M059J (cell line): ENCODE measurements around the gene STAT4. TPM values are rescaled to one million over a fixed set of nuclear protein-coding genes. Genes with fewer than 3 reads are reported as not detected.

ENCODE experiments used
- DNase-seq: peaks from one replicate; pipeline ENCODE4 v3.0.0-alpha.2; 2012; ENCODE audit warnings: low read depth
- total RNA-seq: library from RNA; depleted of rRNA; stranded (reverse); fragments of >200 nt; shearing (Covaris generic); gene quantifications from 2 replicates; pipeline ENCODE4 v1.2.3, GENCODE V29; 2014; rRNA removed

The STAT4 gene, protein sequence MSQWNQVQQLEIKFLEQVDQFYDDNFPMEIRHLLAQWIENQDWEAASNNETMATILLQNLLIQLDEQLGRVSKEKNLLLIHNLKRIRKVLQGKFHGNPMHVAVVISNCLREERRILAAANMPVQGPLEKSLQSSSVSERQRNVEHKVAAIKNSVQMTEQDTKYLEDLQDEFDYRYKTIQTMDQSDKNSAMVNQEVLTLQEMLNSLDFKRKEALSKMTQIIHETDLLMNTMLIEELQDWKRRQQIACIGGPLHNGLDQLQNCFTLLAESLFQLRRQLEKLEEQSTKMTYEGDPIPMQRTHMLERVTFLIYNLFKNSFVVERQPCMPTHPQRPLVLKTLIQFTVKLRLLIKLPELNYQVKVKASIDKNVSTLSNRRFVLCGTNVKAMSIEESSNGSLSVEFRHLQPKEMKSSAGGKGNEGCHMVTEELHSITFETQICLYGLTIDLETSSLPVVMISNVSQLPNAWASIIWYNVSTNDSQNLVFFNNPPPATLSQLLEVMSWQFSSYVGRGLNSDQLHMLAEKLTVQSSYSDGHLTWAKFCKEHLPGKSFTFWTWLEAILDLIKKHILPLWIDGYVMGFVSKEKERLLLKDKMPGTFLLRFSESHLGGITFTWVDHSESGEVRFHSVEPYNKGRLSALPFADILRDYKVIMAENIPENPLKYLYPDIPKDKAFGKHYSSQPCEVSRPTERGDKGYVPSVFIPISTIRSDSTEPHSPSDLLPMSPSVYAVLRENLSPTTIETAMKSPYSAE
- 0.22 and 0.37 TPM in 2 replicates for total RNA-seq

DNA sequence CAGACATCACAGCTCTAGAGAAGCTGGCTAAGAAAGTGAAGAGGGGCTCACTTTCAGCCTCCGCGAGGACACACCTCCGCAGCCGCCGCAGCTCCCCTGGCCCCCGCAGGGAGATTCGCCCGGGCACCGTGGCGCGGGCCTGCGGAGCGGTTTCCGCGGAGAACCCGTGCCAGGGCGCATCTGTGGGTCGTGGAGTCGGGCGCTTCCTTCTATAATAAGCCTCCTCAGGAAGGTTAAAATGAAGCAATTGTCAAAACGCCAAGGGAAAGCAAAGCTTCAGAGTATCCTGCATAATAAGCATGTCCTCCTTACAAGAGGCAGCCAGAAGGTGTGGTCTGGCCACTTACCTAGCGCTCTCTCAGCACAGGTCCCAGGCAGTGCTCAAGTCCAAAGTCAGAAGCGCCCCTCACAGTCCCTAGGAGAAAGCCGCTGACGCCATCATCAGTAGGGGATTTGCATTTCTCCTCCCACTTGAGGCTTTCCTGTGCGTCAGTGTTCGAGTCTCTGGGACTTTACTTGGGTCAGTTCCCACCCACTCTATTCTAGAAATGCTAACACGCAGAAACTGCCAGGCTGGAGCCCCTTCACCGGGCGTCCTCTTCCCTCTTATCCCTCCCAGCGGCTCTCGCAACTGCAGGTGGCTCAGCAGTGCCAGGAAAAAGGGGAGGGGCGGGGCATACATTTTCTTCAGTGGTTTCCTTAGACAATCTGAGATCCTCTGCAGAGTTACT is at the start of gene STAT4:
STAT4 (minus strand) TSS at position 395 of the 731 bp plus-strand sequence. CDS start 2,791 bp downstream, outside the sequence.
- DNase-seq = peak; percentile 48

DNA sequence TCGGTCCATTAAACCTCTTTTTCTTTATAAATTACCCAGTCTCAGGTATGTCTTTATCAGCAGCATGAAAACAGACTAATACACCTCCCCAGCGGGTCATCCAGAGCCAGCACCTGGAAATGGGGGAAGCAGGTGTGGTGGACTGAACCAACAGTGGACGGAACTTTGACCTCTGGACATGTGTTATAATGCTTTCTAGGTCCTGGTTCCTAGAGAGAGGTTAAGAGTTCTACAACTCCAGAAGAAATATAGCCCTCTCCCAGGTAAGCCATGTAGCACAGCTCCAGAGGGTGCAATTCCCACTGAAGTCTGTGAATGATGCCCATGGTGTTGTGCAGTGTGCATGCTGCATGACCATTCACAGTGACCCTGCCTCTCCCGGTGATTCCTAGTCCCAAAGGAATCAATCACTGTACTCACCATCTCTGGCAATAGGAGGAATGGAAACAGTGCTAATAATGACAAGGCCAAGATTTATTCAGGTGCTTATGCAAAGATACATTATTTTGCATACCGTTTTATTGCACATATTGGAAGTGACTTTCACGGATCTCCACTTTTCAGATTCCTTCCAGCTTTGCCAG is 49.2 kb upstream of the STAT4 start:
- DNase-seq = no peak

DNA sequence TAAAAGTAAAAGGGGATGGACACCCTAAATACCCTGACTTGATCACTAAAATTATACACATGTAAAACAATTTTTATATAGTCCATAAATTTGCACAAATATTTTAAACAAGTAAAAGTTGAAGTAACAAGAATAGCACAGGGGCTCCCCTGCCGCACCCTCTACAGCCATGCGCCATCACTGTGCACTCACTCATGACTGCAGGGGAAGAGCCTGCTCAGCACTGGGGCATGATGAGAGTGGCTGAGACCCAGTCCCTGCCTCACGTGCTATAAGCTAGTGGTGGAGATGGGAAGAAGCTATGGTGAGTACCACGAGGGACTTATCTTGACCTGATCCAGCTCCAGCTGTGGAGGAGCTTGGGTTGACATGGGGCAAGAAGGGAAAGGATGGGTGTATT is 47.5 kb upstream of the STAT4 start:
- no peak for DNase-seq

DNA sequence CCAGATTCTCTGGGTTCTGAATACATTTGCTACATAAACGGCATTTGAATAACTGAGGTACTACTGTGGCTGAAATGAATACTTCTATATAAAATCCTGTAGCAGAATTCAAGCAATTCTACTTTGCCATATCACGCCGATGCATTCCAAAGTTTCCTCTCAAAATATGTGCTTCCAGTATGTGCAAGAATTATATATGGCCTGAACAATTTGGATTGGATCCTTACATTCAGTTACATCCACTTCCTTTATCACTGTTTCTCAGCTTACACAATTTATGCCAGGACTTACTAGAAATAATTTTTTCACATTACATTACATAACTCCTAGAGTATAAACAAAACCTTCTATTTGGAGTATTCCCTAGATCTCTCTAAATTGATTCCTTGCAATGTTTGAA is 46.3 kb upstream of the STAT4 start:
- no peak for DNase-seq

DNA sequence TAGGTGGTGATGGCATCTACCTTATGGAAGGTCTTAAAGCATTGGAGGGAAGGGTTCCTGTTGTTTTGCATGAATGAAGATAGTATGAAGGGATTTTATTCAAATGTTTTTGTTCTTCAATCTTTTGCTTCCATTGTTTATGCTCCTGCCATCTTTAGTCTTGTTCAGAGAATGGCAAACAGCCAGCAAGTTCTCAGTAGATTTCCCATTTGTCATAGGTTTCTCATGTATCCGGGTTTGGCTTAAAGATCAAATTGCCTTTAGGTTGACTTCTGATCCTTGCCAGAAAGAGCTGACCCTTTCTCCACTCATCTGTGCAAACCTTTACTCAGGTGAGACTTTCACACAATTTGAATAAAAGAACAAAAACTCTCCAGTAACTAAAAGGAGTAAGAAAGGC is 44.2 kb upstream of the STAT4 start:
- no peak for DNase-seq

DNA sequence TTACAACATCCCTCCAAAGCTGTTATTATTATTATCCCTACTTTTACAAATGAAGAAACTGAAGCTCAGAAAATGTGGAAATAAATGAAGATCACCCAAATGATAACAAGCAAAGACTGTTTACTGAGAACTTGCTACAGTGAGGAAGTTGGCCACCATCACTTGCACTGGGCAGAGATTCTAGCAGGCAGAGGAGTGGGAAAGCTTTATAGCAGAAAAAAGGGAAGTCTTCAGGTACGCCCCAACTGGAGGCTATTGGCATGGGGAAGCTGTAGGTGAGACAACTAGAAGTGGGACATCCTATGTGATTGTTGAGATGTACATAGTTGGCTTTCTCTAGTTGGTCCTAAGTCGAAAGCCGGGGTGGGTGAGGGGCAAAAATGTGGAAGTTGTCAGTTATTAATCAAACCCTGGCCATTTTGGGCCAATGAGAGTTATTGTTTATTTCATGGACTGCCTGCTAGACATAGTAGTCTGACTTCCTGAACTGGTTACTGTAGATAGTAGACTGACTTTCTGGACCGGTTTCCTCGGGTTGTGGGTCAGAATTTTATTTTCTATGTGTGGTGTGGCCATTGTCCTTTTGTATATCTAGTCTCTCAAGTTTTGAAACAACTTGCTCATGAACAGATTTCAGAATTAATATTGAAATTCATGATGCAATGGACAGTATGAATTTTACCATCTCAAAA is 40.2 kb upstream of the STAT4 start:
- DNase-seq = no peak

DNA sequence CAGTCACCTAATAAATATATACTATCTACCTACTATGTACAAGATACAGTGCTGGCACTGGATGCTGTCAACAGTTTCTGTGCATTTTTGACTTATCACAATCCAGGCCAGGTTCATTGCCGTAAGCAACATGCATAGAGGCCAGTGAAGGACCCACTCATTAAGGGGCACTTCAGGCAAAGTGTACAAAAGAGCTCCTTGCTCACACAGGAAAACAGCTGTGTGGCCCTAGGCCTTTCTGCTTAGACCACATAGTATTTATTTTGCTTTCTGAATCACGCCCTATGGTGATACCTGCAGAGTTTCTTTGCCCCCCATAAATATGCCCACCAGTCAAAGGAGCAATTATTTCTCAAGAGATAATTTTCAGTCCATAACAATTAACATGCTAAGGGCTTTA is 39.6 kb upstream of the STAT4 start:
- no peak for DNase-seq

DNA sequence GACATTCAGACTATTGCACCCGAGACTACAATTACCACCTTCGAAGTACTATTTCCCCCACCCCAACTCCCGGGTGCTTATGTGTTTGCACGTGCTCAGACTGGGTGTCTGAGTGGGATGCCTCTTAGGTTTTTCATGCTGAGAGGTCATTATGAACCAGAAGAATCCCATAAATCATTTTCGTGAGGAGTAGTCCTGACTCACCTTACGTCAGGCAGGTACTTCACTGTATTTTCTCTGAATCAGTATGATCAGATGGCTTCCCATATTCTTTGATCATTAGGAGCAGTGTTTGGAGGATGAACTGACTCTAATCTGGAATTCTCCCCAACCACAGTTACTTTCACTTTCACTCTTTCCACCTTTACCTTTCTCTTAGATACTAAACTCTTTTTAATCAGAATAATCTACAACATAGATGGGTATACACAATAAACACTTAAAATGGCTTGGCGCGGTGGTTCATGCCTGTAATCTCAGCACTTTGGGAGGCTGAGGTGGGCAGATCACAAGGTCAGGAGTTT is 38.4 kb upstream of the STAT4 start:
- no peak for DNase-seq

DNA sequence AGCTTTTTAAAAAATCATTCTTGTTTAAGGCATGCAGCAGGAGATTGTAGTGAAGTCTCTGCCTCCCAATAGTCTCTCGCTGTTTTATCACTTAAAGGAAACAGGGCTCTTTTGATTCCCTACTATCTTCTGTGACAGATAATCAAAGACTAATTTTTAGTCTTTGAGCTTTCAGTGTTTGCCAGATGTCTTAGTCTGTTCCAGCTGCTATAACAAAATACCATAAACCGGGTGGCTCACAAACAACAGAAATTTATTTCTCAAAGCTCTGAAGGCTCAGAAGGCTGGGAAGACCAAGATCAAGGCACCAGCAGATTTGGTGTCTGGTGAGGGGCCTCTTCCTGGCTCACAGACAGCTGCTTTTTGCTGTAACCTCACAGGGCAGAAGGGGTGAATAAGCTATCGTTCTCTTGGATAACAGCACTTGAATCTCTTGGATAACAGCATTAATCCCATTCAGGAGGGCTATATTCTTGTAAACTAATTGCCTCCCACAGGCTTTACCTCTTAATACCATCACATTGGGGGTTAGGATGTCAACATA is 37.8 kb upstream of the STAT4 start:
- DNase-seq = no peak

DNA sequence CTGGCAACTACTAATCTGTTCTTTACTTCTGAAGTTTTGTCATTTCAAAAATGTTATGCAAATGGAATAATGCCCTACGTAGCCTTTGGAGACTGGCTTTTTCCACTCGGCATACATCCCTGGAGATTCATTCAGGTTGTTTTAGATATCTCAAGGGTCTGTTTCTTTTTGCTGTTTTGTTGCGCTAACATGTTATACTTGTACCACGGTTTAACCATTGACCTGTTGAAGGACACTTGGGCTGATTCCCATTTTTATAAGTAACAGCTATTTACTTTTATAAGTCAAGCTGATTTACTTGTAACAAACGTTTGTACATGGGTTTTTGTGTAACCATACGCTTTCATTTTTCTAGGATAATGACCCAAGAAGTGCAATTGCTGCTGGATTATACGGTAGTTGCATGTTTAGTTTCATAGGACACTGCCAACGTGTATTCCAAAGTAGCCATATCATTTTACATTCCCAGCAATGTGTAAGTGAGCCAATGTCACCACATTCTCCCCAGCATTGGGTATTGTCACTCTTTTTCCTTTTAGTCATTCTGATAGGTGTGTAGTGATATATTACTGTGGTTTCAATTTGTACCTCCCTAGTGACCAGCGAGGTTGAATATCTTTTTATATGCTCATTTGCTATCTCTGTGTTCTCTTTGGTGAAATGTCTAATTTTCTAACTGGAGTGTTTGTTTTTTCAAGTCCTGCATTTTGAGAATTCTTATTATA is 36.5 kb upstream of the STAT4 start:
- peak; percentile 31 for DNase-seq

DNA sequence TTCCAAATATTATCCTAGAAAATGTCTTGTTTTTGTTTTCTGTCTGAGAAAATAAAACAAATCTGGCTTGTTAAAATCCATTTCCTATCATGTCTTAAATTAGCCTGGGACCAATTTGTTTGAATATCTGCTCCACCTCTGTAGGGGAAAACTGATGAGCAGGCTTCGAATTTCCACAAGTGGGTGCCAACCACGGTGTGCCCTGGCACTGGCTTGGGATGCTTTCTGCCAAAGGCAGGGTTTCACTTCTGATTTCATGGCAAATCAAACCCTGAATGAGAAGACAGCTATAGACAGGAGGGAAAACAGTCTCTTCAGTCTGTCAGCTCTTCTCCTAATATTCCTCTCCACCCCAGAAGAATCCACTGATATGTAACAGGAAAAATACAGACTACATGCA is 33.7 kb upstream of the STAT4 start:
- no peak for DNase-seq

DNA sequence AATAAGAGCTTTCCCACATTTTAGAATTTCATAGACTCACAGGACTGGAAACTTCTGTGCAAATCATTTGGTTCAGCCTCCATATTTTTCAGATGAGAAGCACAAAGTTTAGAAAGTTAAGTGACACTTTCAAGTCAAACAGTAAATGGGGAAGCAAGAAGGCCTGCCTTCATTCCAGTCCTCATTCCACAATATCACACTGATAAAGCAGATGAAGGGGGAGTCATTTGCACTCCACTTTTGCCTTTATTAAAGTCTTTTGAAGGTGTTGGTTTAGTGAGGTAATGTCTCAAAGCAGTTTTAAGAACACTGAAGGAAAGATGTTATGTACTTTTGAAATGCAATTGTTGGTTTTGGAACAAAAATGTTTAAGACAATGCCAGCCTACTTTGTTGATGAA is 32.7 kb upstream of the STAT4 start:
- no peak for DNase-seq

DNA sequence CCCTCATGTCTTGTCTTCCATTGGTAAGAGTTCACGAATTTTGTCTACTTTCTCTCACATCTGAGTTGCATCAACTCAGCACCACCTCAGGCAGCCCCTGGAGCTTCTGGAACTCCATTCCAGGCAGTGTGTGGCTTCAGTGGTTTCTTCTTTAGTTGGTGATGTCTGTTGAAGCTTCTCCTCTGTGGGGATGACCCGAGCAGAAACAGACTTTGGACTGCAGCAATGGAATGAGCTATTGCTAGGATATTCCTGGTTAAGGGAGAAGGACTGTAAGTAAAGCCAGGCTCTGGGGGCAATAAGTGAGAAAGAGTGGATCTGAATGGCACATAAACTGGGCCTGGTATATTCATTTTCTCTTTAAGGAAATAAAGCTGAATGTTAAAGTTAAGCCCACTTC is 32.3 kb upstream of the STAT4 start:
- DNase-seq = no peak

DNA sequence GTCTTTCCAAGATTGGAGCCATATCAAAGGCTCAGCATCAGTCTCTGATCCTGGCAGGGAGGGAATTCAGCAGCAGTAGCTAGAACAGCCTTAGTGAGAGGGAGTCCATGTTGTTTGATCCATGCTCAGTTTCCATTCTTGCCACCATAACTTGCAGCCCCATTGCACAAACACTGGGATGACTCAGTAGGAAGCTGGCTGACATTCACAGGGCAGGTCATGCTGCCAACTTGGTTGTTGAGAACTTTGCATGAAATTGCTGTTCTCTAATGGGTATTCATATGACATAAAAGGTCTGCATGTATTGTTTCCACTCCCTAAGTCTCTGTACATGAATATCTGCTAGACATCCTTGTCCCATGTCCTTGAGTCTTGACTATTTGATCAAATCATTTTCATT is 29.9 kb upstream of the STAT4 start:
- peak; percentile 65 for DNase-seq

DNA sequence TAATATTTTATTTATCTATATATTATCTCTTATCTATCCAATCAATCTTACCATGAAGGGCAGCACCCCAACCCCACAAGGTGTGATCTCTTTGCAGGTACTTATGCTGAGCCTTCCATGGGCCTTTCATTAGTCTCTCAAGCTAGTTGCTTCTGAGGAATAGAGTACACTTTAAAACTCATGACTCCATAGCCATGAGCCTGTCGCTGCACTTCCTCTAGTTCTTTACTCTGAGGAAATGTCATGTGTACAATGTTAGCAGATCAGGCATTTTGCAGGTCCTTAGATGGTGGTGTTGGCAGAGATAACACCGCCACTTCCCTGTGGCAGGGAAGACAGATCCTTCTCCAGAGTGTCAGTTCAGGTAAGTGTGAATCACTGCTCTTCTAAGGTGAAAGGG is 29.5 kb upstream of the STAT4 start:
- no peak for DNase-seq

DNA sequence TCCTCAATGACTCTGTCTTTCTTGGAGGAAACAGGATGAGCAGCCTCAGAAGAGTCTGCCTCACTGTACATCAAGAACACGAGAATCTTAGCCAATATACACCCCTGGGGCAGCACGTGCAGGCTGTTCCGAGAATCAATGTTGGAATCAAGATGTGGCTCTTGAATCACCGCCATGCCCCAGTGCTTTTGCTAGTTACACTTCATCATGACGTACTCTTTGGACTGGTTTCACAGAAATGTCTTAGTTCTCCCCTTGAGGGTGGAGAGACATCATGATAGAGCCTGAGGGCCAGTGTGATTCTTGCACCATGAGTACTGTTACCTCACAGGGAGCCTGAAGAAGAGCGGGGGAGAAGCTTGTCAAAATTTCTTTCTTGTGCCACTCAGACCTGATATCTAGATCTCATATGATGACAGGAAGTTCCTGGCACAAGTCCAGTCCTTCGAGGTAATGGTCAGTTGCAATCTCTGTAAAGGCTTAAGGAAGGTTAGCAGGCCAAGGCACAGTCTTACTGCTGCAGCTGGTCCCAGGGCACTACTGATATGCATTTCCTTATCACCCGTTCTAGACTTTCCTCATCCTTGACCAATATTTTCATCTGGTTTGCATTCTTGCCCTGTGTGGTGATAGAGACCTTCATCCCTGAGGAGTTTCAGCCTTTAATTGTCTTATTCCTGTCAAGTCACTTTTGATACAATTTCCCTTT is 28.2 kb upstream of the STAT4 start:
- DNase-seq = peak; percentile 71

DNA sequence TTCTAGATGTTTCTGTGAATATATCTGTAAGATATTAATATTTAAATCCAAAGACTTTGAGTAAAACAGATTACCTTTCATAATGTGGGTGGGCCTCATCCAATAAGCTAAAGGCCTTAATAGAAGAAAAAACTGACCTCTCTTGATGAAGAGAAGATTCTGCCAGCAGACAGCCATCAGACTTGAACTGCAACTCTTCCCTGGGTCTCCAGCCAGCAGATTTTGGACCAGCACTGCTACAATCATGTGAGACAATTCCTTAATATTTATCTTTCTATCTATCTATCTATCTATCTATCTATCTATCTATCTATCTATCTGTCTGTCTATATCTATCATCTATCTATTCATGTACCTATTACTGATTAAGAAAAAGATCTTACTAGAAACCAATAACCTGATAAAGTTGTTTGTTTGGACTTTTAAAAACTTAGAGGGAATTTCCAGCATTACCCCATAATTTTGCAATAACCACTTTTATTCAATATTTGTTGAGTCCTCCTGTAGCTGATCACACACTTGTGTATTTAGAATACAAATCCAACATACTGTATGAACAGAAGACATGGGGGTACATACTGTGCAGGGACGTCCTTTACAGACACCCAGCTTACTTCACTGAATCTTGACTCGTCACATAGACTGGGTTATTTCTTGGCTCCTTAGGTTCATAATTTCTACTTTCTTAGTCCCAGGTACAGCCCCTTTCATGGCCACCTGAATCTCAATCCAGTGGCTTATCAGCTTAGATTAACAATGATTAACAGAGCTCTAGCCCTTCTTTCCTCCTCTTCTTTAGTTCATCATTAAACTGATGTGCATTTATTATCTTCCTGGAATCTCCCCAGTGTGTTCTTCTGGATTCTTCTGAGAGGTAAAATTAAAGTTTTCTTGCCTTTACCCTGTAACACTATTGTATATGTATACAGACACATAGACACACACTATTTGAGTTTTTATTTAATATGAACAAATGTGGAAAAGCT is 27.2 kb upstream of the STAT4 start:
- no peak for DNase-seq

DNA sequence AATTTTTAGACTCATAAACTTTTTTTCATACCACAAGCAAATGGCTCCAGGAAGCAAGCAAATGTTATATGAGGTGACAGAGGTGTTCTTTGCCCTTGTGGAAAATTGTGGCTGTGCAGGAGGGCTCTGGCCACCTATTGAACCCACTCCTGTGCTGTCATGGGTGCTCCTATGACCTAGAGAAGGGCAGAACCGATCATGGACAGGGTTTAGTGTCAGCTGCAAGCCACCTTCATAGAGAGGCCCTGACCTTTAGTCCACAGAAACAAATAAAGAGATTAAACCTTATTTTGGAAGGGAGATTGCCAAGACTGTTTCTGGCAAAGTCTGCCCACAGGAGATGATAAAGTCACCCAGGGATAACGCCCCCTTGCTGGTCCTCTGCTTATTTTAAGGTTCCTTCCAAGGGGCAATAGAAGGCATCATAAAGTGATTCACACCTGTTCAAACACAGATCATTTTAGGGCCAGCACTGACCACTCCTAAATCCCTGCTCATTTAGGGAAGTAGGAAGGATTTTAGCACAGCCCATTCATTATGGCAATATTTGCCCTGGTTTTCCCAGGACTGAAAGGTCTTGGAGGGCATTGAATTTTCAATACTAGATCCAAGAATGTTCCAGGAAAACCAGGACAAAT is 26.1 kb upstream of the STAT4 start:
- DNase-seq = no peak
